Coronary artery (tissue), 2 donors: ENCODE data around the gene IMMT.

ENCODE experiments used
- DNase-seq: peaks from one replicate; pipeline ENCODE4 v3.0.0-alpha.2; 2017; ENCODE audit warnings: low spot score
- H3K27ac ChIP-seq, 2 donors: fragments of 200-600 bp; sonication (generic); one replicate each; pipeline ENCODE4 v1.5.1; 2016 to 2019
- H3K4me3 ChIP-seq: fragments of 200-600 bp; sonication (generic); 2 replicates; pipeline ENCODE4 v1.5.1; 2016; ENCODE audit warnings: mild to moderate bottlenecking, moderate library complexity
- CTCF ChIP-seq: fragments of 200-600 bp; sonication (generic); IDR thresholded peaks from one replicate; pipeline ENCODE4 v1.5.1; 2019; ENCODE audit warnings: antibody characterized with exemption

The IMMT gene

GRCh38 chr2:86143307-86143706 lies 52.0 kb downstream of the IMMT start:
- no peak overlapping the region for H3K4me3 ChIP-seq
- no peak for TF ChIP-seq CTCF
- H3K27ac ChIP-seq = no peak overlapping the region
- DNase-seq = no peak

- TF ChIP-seq CTCF = no peak
- H3K4me3 ChIP-seq = no peak overlapping the region
- no peak for DNase-seq
- H3K27ac ChIP-seq = no peak overlapping the region
These were observed 52.6 kb downstream of the IMMT start for GRCh38 chr2:86142436-86143257.

- TF ChIP-seq CTCF = no peak
- no peak for DNase-seq
- H3K27ac ChIP-seq = no peak overlapping the region
- no peak overlapping the region for H3K4me3 ChIP-seq
These were observed 54.3 kb downstream of the IMMT start for GRCh38 chr2:86140969-86141392.

- no peak overlapping the region for H3K4me3 ChIP-seq
- no peak for TF ChIP-seq CTCF
- no peak for DNase-seq
- H3K27ac ChIP-seq = no peak overlapping the region
These were observed 55.3 kb downstream of the IMMT start for GRCh38 chr2:86139981-86140380.

- no peak for TF ChIP-seq CTCF
- Histone ChIP-seq H3K4me3 (no peak overlapping the region), H3K27ac (no peak overlapping the region)
- no peak for DNase-seq
These were observed 56.3 kb downstream of the IMMT start for GRCh38 chr2:86138736-86139625.

GRCh38 chr2:86136141-86136540 lies 59.1 kb downstream of the IMMT start:
- Histone ChIP-seq H3K4me3 (no peak overlapping the region), H3K27ac (no peak overlapping the region)
- no peak for DNase-seq
- no peak for TF ChIP-seq CTCF
